Activated CD8-positive, alpha-beta memory T cell treated with anti-CD3 and anti-CD28 coated beads for 36 hours (primary cell): Measurements from ENCODE around the gene BANK1. TPM values are rescaled to one million over a fixed set of nuclear protein-coding genes. Genes with fewer than 3 reads are reported as not detected.

ENCODE experiments used
- CTCF ChIA-PET: fragments of 350-600 bp; sonication (Branson Sonifier 250); formaldehyde crosslinking; loops from one replicate; lab custom pipeline; 2021; ENCODE audit warnings: antibody characterized with exemption; lab: Charles Lee
- POLR2A ChIA-PET: fragments of 350-600 bp; sonication (Branson Sonifier 250); formaldehyde crosslinking; loops from one replicate; lab custom pipeline; 2021; ENCODE audit warnings: antibody characterized with exemption; lab: Charles Lee
- total RNA-seq, 2 experiments: library from RNA; stranded (reverse); gene quantifications; one replicate each; pipeline ENCODE4 v1.2.3, GENCODE V29; 2021

The BANK1 gene
- total RNA-seq, result under 1 TPM in 1 of 2 experiments, not detected in 1; 0.17 TPM

DNA sequence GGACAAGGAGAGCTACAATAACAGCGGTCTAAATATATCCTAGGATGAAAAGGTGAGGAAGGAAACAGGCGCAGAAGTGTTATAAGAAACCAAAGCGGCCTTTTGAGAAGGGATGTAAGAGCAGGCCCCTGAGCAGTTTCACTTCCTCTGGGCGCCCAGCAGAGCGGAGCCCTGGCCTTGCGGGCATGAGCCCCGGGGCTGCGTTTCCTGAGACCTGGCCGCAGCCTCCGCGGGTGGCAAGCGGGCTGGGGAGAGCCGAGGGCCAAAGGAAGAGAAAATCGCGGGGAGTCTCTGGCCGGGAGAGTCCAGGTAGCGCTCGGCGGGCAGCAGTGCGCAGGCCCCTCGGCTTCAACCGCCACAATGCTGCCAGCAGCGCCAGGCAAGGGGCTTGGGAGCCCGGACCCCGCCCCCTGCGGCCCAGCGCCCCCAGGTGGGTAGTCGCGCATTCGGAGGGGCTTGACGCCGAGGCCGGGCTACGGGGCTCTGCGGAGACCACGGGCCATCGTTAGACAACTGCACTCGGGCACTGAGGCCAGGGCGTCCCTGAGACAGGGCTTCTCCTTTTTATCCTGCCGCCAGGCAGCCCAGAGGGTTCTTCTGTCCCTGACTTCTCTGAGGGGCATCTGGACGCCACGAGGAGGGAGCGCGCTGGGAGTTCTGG lies at the start of gene BANK1:
BANK1 (plus strand) TSS at position 210 of the 661 bp plus-strand sequence; CDS start at position 361, 151 bp downstream.
- ChIA-PET POLR2A (no interaction called here), CTCF (no interaction called here)

- CTCF ChIA-PET, result no interaction called here
Observed at GRCh38 chr4:101753721-101754120, 36.8 kb upstream of the BANK1 start.

DNA sequence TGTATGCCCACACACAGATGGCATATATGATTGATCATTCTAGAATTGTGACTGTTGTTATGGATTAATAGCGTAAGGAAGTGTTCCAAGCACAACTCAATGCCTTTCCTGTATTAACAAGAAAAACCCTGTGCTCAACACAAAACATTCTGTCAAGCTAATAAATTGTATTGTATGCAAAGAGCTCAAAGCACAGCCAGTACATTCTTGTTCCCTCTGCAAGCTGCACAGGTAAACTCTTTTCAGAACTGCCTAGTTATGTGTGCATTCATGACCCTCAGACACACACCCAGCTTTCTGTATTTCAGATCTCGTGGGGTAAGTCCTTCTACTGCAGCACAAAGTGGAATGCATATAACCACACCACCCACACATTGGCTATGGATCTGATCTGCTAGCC lies 34.3 kb upstream of the BANK1 start:
- ChIA-PET CTCF (no interaction called here), POLR2A (no interaction called here)

More at GRCh38 chr4:101753721-101754120, 36.8 kb upstream of the BANK1 start:
- POLR2A ChIA-PET, result no interaction called here

- CTCF ChIA-PET, result no interaction called here
- POLR2A ChIA-PET, result no interaction called here
Observed at GRCh38 chr4:101761405-101761804, 29.1 kb upstream of the BANK1 start.

DNA sequence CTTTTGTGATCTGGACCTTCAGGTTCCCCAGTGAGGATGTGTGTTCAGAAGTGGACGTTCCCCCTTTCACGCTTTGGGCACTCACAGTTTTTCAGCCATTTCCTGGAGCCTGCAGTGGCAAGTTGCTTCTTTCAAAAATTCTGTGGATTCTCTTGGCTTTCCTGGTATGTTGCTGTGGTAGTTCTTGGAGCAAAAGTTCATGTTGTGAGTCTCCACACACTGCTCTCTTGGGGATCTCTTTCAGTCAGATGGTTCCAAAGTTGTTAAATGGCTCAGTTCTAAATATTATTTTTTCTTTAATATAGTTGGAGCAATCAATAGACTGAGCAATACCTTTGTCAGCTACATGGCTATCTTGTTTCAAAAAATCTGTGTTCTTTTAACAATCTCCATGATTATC lies 28.5 kb upstream of the BANK1 start:
- POLR2A ChIA-PET, result no interaction called here
- CTCF ChIA-PET, result no interaction called here

DNA sequence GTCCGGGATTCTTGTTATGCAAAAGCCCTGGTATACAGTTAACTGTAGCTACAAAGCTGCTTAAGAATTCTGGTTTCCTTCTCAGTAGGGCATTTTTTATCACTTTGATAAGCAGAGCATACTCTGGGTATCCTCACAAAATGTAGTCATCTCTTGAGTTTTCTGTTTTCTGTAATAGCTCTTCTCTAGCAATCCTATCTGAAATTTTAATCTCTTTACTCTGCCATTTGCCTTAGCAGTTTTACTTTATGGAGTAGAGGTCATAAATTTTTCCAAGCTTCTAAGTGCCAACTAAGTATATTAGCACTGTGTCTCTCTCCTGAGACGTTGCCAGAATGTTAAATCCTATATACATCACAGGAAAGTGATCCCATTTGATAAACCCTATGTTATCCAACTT lies 28.0 kb upstream of the BANK1 start:
- POLR2A ChIA-PET, result no interaction called here

GRCh38 chr4:101763576-101763975 lies 27.0 kb upstream of the BANK1 start:
- CTCF ChIA-PET, result no interaction called here

More for the DNA sequence above, 28.0 kb upstream of the BANK1 start:
- CTCF ChIA-PET, result no interaction called here

GRCh38 chr4:101774807-101775206 lies 15.7 kb upstream of the BANK1 start:
- CTCF ChIA-PET, result no interaction called here
- POLR2A ChIA-PET, result no interaction called here

More at GRCh38 chr4:101763576-101763975, 27.0 kb upstream of the BANK1 start:
- POLR2A ChIA-PET, result no interaction called here

DNA sequence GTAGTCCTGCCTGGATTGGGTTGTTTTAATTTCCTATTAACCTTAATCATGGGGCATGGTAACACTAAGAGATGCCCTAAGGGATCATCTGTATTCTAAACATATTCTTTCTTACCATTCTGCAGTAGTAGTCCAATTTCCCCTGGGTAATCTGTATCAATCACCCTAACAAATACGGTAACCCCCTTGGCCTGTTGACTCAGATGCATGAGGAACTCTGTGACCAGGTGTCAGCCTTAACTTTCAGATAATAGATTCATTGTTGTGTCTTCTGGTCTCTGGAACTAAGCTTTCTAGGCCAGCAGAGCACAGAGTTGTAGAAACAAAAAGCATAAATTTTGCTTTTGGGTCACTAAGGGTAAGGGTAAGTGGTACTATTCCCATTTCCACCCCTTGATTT lies 13.1 kb upstream of the BANK1 start:
- POLR2A ChIA-PET, result no interaction called here
- CTCF ChIA-PET, result interaction anchor here (1.2 kb wide), 1 partner anchor 654 kb away, joined by 5 read pairs; no protein-coding TSS in a partner anchor

- CTCF ChIA-PET, result no interaction called here
- POLR2A ChIA-PET, result no interaction called here
Observed at GRCh38 chr4:101780284-101780683, 10.2 kb upstream of the BANK1 start.

DNA sequence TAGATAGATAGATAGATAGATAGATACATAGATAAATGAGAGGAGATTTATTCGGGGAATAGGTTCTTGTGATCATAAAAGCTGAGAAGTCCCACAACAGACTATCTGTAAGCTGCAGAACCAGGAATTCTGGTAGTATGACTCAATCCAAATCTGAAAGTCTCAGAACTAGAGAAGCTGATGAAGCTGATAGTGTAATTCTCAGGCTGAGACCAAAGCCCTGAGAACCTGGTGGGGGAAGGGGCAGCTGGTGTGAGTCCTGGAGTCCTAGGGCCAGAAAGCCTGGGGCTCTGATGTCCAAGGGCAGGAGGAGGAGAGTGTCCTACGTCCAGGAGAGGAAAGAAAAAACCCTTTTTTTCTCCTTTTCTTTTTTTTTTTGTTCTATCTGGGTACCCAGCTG lies 8.0 kb upstream of the BANK1 start:
- POLR2A ChIA-PET, result no interaction called here
- CTCF ChIA-PET, result no interaction called here

DNA sequence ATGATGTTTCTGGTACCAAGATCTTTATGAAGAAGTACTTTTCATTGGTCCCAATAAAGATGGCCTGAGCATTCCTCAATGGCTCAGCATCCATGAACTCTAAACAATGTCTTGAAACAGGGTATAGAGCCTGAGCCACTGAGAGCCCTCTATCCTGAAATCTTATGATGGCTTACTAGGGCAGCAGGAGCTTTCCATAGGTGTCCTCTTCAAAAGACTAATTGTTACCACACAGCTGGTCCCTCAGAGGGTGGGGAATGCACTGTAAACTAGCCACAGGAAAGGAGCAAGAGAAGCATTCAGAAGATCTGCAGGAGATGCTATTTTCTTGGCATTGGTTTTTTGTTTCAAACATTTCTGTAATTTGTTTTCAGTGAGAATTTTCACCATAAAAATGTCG lies 5.6 kb upstream of the BANK1 start:
- CTCF ChIA-PET, result no interaction called here
- POLR2A ChIA-PET, result no interaction called here

GRCh38 chr4:101785486-101785885 lies 5.0 kb upstream of the BANK1 start:
- ChIA-PET CTCF (no interaction called here), POLR2A (no interaction called here)

DNA sequence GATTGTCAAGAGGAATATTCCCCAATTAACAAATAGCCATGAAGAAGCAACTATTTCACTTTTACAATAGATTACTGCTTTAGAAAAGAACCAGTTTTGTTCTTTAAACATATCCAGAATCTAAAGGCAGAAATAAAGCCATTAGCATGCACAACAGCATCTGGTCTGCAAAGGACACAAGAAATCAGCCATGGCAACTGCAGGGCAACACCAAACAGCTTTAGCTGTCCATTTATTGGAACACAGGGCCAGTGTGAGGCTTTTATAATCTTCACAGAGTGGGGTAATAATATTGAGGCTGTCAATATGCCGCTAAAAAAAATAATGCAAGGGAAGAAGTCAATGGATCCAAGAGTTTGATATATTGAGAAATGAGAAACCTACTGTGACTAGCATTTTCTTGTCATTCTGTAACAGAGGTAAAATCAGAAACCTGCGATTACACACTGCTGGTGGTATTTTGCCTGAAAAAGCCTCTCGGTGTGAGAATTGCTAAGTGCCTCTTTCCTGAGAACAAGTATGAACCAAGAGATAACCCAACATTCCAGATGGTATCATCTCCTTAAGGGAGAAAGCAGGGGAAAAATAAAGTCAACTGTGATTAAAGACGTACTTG lies 2.7 kb upstream of the BANK1 start:
- ChIA-PET CTCF (no interaction called here), POLR2A (no interaction called here)

DNA sequence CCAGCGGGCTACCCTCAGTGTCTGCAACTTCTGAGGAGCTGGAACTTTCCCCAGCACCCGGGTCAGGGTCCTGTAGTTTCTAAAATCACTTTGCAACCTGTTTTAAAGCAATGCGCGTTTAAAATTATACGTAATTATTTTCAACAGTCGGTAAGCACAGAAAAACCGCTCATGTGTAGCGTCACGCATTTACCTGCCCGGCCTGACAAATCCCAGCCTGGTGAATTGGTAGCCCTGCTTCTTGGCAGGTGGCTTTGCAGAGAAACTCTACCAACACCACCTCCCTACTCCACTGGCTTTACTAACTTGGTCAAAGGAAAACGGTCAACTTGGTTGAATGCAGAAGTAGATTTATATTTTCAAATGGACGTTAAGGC lies 640 bp downstream of the BANK1 start:
- ChIA-PET POLR2A (no interaction called here), CTCF (no interaction called here)

DNA sequence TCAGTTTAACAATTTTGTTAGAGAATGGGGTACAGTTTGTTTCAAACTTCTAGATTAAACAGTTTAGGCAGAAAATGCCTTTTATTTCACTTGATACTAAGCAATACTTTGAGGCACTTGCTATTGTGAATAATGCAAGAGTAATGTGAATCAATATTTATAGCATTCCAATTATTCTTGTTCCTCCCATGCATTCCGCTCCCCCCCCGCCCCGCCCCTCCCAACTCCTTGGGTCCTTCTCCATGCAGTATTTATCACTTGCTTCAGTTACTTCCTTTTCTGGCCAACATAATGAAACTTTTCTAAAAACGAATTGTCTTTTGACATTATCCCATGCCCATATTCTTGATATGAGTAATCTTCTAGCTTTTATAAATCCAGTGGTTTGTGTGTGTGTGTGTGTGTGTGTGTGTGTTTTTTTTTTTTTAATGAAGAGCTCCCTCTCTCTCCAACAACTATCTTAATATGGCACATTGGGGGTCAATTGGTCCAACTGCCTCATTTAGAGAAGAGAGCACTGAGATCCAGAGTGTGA lies 1.6 kb downstream of the BANK1 start:
- POLR2A ChIA-PET, result interaction anchor here (0.6 kb wide), 1 partner anchor 582 kb away, joined by 6 read pairs; no protein-coding TSS in a partner anchor
- CTCF ChIA-PET, result interaction anchor here (0.5 to 0.7 kb wide), 2 partner anchors 42 to 142 kb away, joined by 3 to 5 read pairs; no protein-coding TSS in a partner anchor

DNA sequence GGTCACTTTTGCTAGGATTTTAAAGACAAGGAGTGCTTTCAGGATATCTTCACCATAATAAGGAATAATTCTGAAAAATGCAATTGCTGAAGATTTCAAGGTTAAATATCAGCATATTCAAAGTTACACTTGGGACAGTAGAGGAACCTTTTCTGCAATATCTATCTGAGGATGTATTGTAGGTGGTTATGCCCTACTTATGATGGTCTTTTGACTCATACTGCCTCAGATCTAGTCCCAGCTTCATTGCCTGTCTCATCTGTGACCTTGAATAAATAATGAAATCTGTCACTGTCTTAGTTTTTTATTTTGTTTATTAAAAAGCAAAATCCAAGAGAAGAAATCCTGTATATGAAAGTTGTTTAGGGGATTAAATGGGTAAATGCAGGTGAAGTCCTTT lies 2.9 kb downstream of the BANK1 start:
- ChIA-PET POLR2A (no interaction called here), CTCF (no interaction called here)

- POLR2A ChIA-PET, result no interaction called here
- CTCF ChIA-PET, result no interaction called here
Observed at GRCh38 chr4:101794806-101795205, 4.3 kb downstream of the BANK1 start.

DNA sequence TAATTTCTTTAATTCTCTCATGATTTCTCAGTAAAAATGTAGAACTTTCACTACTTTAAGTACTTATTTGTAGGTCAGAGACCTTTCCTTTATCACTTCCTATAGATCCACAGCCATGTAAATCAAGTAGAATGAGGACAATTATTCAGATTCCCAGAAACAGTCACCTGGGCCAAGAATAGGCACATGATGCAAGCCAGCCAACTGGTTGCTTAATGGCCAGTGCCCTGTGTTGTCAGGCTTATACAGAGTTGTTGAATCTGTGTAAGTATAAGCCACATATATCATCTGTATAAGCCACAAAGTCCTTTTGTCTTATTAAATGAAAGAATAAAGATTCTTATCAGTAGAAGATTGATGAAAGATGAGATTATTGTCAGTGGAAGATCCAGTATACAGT lies 5.2 kb downstream of the BANK1 start:
- ChIA-PET CTCF (no interaction called here), POLR2A (no interaction called here)

- POLR2A ChIA-PET, result no interaction called here
- CTCF ChIA-PET, result no interaction called here
Observed at GRCh38 chr4:101801958-101802357, 11.4 kb downstream of the BANK1 start.

DNA sequence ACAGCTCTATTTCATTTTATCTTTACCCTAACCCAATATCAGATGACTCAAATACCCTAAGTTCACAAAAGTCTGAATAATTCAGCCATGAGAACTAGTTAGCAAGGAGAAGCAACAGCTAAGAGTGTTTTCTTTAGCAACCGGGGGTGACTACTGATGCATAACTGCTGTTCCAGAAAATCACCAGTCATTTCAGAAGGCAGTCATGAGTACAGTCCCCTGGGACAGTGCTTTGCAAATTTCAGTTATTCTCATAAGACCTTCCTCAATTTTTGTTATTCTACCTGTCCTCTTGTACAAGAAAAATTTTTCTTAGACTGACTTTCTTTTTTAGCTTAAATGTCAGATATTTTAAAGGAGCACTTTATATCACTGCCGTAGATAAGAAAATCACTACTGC lies 16.4 kb downstream of the BANK1 start:
- ChIA-PET CTCF (no interaction called here), POLR2A (no interaction called here)
